ENCODE results near the gene UBL4A. TPM values are rescaled to one million over a fixed set of nuclear protein-coding genes. Genes with fewer than 3 reads are reported as not detected.

Gene UBL4A
- polyA plus RNA-seq, 1 experiment: 33.3 TPM

- CTCF ChIA-PET: interaction anchor here (0.6 to 1.6 kb wide), 2 partner anchors 27 to 61 kb away, joined by 3 read pairs; no protein-coding TSS in a partner anchor
- DNase-seq (ENCODE audit: low read depth): no peak
- no peaks in the 10 kb centered on the region for H3K27me3 ChIP-seq (ENCODE audit: control insufficient read depth, insufficient read depth, low read length)
- peak; percentile 34; the same call in 1 of the 2 replicates for TF ChIP-seq CTCF (IDR thresholded peaks at IDR 0.05; ENCODE audit: insufficient read depth, low read depth, low read length)
- H3K36me3 ChIP-seq (ENCODE audit: control insufficient read depth, insufficient read depth, low read length): peaks cover 18% of the 10 kb centered on the region
- POLR2A ChIA-PET: no interaction called here
- H3K4me3 ChIP-seq (ENCODE audit: low read depth, low read length): peak overlapping the region; percentile 73
Observed at GRCh38 chrX:154460326-154460725, 26.1 kb downstream of the UBL4A start.

- H3K27me3 ChIP-seq (ENCODE audit: control insufficient read depth, insufficient read depth, low read length): no peaks in the 10 kb centered on the region
- CTCF ChIA-PET: interaction anchor here (1.0 to 1.6 kb wide), 2 partner anchors 23 to 26 kb away, joined by 3 read pairs; no protein-coding TSS in a partner anchor
- no peak for TF ChIP-seq CTCF (IDR thresholded peaks at IDR 0.05; ENCODE audit: insufficient read depth, low read depth, low read length)
- no peak for DNase-seq (ENCODE audit: low read depth)
- POLR2A ChIA-PET: no interaction called here
- H3K4me3 ChIP-seq (ENCODE audit: low read depth, low read length): peak overlapping the region; percentile 73
- peaks cover 16% of the 10 kb centered on the region for H3K36me3 ChIP-seq (ENCODE audit: control insufficient read depth, insufficient read depth, low read length)
Observed at GRCh38 chrX:154459832-154460231, 26.6 kb downstream of the UBL4A start.

- Histone ChIP-seq H3K36me3 (ENCODE audit: control insufficient read depth, insufficient read depth, low read length) (peaks cover 13% of the 10 kb centered on the region), H3K27me3 (ENCODE audit: control insufficient read depth, insufficient read depth, low read length) (no peaks in the 10 kb centered on the region), H3K4me3 (ENCODE audit: low read depth, low read length) (peak overlapping the region; percentile 73)
- ChIA-PET POLR2A (interaction anchor here (0.5 kb wide), 1 partner anchor 359 kb away, joined by 5 read pairs; no protein-coding TSS in a partner anchor), CTCF (interaction anchor here (0.9 to 1.6 kb wide), 3 partner anchors 24 to 68 kb away, joined by 3 to 4 read pairs (median 3); no protein-coding TSS in a partner anchor)
- no peak for DNase-seq (ENCODE audit: low read depth)
- TF ChIP-seq CTCF (IDR thresholded peaks at IDR 0.05; ENCODE audit: insufficient read depth, low read depth, low read length): no peak
Observed at GRCh38 chrX:154458954-154459778, 27.2 kb downstream of the UBL4A start.

- H3K36me3 ChIP-seq (ENCODE audit: control insufficient read depth, insufficient read depth, low read length): peaks cover 11% of the 10 kb centered on the region
- H3K4me3 ChIP-seq (ENCODE audit: low read depth, low read length): peak within 1 kb of the TSS; percentile 73
- TF ChIP-seq CTCF (IDR thresholded peaks at IDR 0.05; ENCODE audit: insufficient read depth, low read depth, low read length): no peak
- ChIA-PET CTCF (interaction anchor here (0.9 kb wide), 1 partner anchor 69 kb away, joined by 4 read pairs; no protein-coding TSS in a partner anchor), POLR2A (no interaction called here)
- no peak for DNase-seq (ENCODE audit: low read depth)
- H3K27me3 ChIP-seq (ENCODE audit: control insufficient read depth, insufficient read depth, low read length): no peaks in the 10 kb centered on the region
Observed at GRCh38 chrX:154458116-154458953, 28.1 kb downstream of the UBL4A start, which contains the start of gene PLXNA3. Gene PLXNA3 (plus strand): TSS chrX:154458281. CDS start chrX:154460184, 1,903 bp downstream.

Measured in BJ (cell line).